GM18505 (cell line): Measurements from ENCODE around the gene SULT4A1.

Source experiments
- ATAC-seq: cut with Tn5 transposase; IDR thresholded peaks from one replicate; pipeline ENCODE4 v1.9.1; 2021; ENCODE audit not compliant: unreplicated experiment
- POLR2A ChIP-seq: IDR thresholded peaks from 4 replicates; pipeline ENCODE4 v1.6.1; 2011; ENCODE audit warnings: borderline replicate concordance; ENCODE audit not compliant: insufficient read depth, insufficient read length; ENCODE audit errors: extremely low read depth

Gene SULT4A1

GRCh38 chr22:43851058-43851978, 11.0 kb downstream of the SULT4A1 start:
- no peak for ATAC-seq
- no peak for TF ChIP-seq POLR2A

GRCh38 chr22:43850529-43850928, 11.8 kb downstream of the SULT4A1 start:
- no peak for ATAC-seq
- no peak for TF ChIP-seq POLR2A

- no peak for TF ChIP-seq POLR2A
- no peak for ATAC-seq
Observed at GRCh38 chr22:43849731-43850130, 12.6 kb downstream of the SULT4A1 start.

- TF ChIP-seq POLR2A: no peak
- no peak for ATAC-seq
Observed at GRCh38 chr22:43848366-43849171, 13.7 kb downstream of the SULT4A1 start.

- ATAC-seq: no peak
- no peak for TF ChIP-seq POLR2A
Observed at GRCh38 chr22:43847376-43848289, 14.7 kb downstream of the SULT4A1 start.

GRCh38 chr22:43846966-43847365, 15.3 kb downstream of the SULT4A1 start:
- no peak for ATAC-seq
- no peak for TF ChIP-seq POLR2A

- no peak for TF ChIP-seq POLR2A
- no peak for ATAC-seq
Observed at GRCh38 chr22:43845981-43846380, 16.3 kb downstream of the SULT4A1 start.

GRCh38 chr22:43844560-43845545, 17.5 kb downstream of the SULT4A1 start:
- ATAC-seq: no peak
- no peak for TF ChIP-seq POLR2A

- no peak for ATAC-seq
- TF ChIP-seq POLR2A: no peak
Observed at GRCh38 chr22:43843783-43844530, 18.4 kb downstream of the SULT4A1 start.

GRCh38 chr22:43841742-43842141, 20.6 kb downstream of the SULT4A1 start:
- ATAC-seq: no peak
- TF ChIP-seq POLR2A: no peak

GRCh38 chr22:43840851-43841250, 21.5 kb downstream of the SULT4A1 start:
- TF ChIP-seq POLR2A: no peak
- ATAC-seq: no peak

GRCh38 chr22:43840431-43840830, 21.9 kb downstream of the SULT4A1 start:
- ATAC-seq: no peak
- TF ChIP-seq POLR2A: no peak

GRCh38 chr22:43839781-43840180, 22.5 kb downstream of the SULT4A1 start:
- TF ChIP-seq POLR2A: no peak
- no peak for ATAC-seq
